ENCODE measurements around the gene CYP4F22. TPM values are rescaled to one million over a fixed set of nuclear protein-coding genes. Genes with fewer than 3 reads are reported as not detected.

Gene CYP4F22
- polyA plus RNA-seq, 3 donors, result 0.08 to 1.1 (median 0.33) TPM

DNA sequence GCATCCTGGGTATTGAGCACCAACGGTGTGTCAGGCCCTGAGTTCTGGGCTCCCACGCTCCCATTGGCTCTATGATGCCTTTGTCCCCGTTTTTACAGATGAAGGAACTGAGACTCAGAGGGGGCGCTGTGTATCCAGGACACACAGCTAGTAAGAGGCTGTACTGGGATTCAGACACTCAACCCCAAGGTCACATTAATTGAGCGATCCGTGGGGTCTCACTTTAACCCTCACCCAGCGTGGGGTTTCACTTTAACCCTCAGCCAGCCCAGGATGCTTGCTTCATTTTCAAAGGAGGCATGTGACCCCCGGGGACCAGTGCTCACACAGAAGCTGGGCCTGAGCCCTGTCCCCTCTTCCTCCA, 42.6 kb downstream of the CYP4F22 start:
- Mint-ChIP-seq H3K4me3 (peak overlapping the region; percentile 74 to 89), H3K4me1 (peaks cover 19% of the 10 kb centered on the region), H3K36me3 (peaks cover 0 to 2% of the 10 kb centered on the region in 2 donors), H3K27ac (peak overlapping the region in 1 of 7 donors; percentile 61), H3K27me3 (ENCODE audit: low read depth in 3 of 3) (peaks cover 28 to 35% (median 34%) of the 10 kb centered on the region in 3 donors), H3K9me3 (peaks cover 0 to 5% (median 2%) of the 10 kb centered on the region in 7 donors)
- no peak overlapping the region for H3K27ac ChIP-seq (ENCODE audit: low read depth in 1 of 2, low read length in 2 of 2)
- DNase-seq, result peak in 2 of 3 donors; percentile 7 to 14
- no peaks in the 10 kb centered on the region for H3K9me3 ChIP-seq (replicated peaks in 1 of 2; ENCODE audit: control insufficient read depth in 1 of 2, insufficient read depth in 1 of 2, low read length in 2 of 2)
- H3K36me3 ChIP-seq (replicated peaks in 1 of 2; ENCODE audit: control insufficient read depth in 1 of 2, insufficient read depth in 2 of 2, low read length in 2 of 2), result no peaks in the 10 kb centered on the region
- WGBS (ENCODE audit: insufficient coverage), result 10% methylated on average over 8 of the region's 8 CpGs
- intact Hi-C loops (cut with micrococcal nuclease), result loop anchor here (5.0 to 10.0 kb wide), 5 partner anchors 69 to 676 kb away; partner anchors contain the start of genes PGLYRP2 (in 1 of the 2) and SYDE1 (in 1 of the 2)
- H2AFZ ChIP-seq (ENCODE audit: insufficient read depth, low read depth, low read length, poor library complexity, severe bottlenecking), result peak overlapping the region; percentile 88
- no peaks in the 10 kb centered on the region for H4K20me1 ChIP-seq (ENCODE audit: insufficient read depth, low read length)
- peak overlapping the region; percentile 30 for H3K9ac ChIP-seq (ENCODE audit: insufficient read depth, low read length, poor library complexity, severe bottlenecking)
- TF ChIP-seq, protein P1, sequence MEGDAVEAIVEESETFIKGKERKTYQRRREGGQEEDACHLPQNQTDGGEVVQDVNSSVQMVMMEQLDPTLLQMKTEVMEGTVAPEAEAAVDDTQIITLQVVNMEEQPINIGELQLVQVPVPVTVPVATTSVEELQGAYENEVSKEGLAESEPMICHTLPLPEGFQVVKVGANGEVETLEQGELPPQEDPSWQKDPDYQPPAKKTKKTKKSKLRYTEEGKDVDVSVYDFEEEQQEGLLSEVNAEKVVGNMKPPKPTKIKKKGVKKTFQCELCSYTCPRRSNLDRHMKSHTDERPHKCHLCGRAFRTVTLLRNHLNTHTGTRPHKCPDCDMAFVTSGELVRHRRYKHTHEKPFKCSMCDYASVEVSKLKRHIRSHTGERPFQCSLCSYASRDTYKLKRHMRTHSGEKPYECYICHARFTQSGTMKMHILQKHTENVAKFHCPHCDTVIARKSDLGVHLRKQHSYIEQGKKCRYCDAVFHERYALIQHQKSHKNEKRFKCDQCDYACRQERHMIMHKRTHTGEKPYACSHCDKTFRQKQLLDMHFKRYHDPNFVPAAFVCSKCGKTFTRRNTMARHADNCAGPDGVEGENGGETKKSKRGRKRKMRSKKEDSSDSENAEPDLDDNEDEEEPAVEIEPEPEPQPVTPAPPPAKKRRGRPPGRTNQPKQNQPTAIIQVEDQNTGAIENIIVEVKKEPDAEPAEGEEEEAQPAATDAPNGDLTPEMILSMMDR (IDR thresholded peaks at IDR 0.05), result no peak
- H3K79me2 ChIP-seq (ENCODE audit: insufficient read depth, low read length), result no peaks in the 10 kb centered on the region
- peak overlapping the region; percentile 11 to 77 (median 36) for H3K4me3 ChIP-seq (replicated peaks in 1 of 3; ENCODE audit: low read depth in 2 of 3, low read length in 3 of 3)
- peaks cover 15 to 24% of the 10 kb centered on the region in 2 donors for H3K4me1 ChIP-seq (ENCODE audit: control insufficient read depth in 1 of 2, insufficient read depth in 2 of 2, low read length in 2 of 2)
- H3K4me2 ChIP-seq (replicated peaks; ENCODE audit: extremely low read depth, low read length, poor library complexity, severe bottlenecking), result peak overlapping the region; percentile 86
- H3K27me3 ChIP-seq (ENCODE audit: control insufficient read depth in 2 of 2, insufficient read depth in 2 of 2, low read length in 2 of 2), result peaks cover 0 to 19% of the 10 kb centered on the region in 2 donors

DNA sequence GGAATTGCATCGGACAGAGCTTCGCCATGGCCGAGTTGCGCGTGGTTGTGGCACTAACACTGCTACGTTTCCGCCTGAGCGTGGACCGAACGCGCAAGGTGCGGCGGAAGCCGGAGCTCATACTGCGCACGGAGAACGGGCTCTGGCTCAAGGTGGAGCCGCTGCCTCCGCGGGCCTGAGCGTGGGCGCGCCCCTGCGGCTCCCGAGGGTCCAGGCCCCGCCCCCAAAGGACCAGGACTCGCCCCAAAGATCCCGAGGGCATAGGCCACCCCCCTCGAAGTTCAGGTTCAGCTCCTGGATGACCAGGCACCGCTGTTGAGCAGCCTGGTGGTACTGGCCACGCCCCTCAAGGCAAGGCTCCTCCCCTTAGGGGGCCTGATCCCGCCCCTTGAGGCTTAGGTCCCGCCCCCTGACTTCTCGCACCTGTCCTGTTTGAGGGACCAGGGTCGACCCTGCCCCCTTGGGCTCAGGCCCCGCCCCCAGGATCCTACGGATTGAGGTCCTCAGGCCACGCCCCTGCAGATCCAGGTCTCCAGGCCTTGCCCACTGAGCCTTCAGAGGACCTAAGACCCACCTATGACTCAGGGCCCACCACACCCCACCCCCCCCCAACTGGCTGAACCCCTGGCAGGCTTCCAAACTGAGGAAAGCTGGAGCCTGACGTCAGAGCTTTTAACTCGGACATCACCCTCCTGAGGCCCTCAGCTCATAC, 43.1 kb downstream of the CYP4F22 start:
- Mint-ChIP-seq H3K4me1 (peaks cover 24% of the 10 kb centered on the region), H3K36me3 (peaks cover 0 to 2% of the 10 kb centered on the region in 2 donors), H3K4me3 (peak overlapping the region; percentile 74 to 89), H3K9me3 (peaks cover 0 to 5% (median 2%) of the 10 kb centered on the region in 7 donors), H3K27ac (peak overlapping the region in 1 of 7 donors; percentile 61), H3K27me3 (ENCODE audit: low read depth in 3 of 3) (peaks cover 28 to 37% (median 35%) of the 10 kb centered on the region in 3 donors)
- H3K4me2 ChIP-seq (replicated peaks; ENCODE audit: extremely low read depth, low read length, poor library complexity, severe bottlenecking), result peak overlapping the region; percentile 86
- peaks cover 19 to 29% of the 10 kb centered on the region in 2 donors for H3K4me1 ChIP-seq (ENCODE audit: control insufficient read depth in 1 of 2, insufficient read depth in 2 of 2, low read length in 2 of 2)
- H3K4me3 ChIP-seq (replicated peaks in 1 of 3; ENCODE audit: low read depth in 2 of 3, low read length in 3 of 3), result peak overlapping the region; percentile 11 to 77 (median 36)
- peaks cover 0 to 19% of the 10 kb centered on the region in 2 donors for H3K27me3 ChIP-seq (ENCODE audit: control insufficient read depth in 2 of 2, insufficient read depth in 2 of 2, low read length in 2 of 2)
- 5% methylated on average over 40 of the region's 40 CpGs for WGBS (ENCODE audit: insufficient coverage)
- TF ChIP-seq, protein P1 (IDR thresholded peaks at IDR 0.05), result no peak
- peak overlapping the region; percentile 88 for H2AFZ ChIP-seq (ENCODE audit: insufficient read depth, low read depth, low read length, poor library complexity, severe bottlenecking)
- no peaks in the 10 kb centered on the region for H3K79me2 ChIP-seq (ENCODE audit: insufficient read depth, low read length)
- DNase-seq, result peak in 1 of 3 donors; percentile 22
- no peaks in the 10 kb centered on the region for H3K9me3 ChIP-seq (replicated peaks in 1 of 2; ENCODE audit: control insufficient read depth in 1 of 2, insufficient read depth in 1 of 2, low read length in 2 of 2)
- peak overlapping the region; percentile 30 for H3K9ac ChIP-seq (ENCODE audit: insufficient read depth, low read length, poor library complexity, severe bottlenecking)
- no peaks in the 10 kb centered on the region for H3K36me3 ChIP-seq (replicated peaks in 1 of 2; ENCODE audit: control insufficient read depth in 1 of 2, insufficient read depth in 2 of 2, low read length in 2 of 2)
- intact Hi-C loops (cut with micrococcal nuclease), result loop anchor here (5.0 to 10.0 kb wide), 5 partner anchors 69 to 677 kb away; partner anchors contain the start of genes PGLYRP2 (in 1 of the 2) and SYDE1 (in 1 of the 2)
- no peak overlapping the region for H3K27ac ChIP-seq (ENCODE audit: low read depth in 1 of 2, low read length in 2 of 2)
- no peaks in the 10 kb centered on the region for H4K20me1 ChIP-seq (ENCODE audit: insufficient read depth, low read length)

Measured in CD14-positive monocyte (primary cell).